Measurements from ENCODE around the gene SRP19. TPM values are rescaled to one million over a fixed set of nuclear protein-coding genes. Genes with fewer than 3 reads are reported as not detected.

Gene SRP19
- polyA plus RNA-seq, 2 of the 4 experiments (the other 2 are of a cell fraction) = 93.5 to 144 TPM

GRCh38 chr5:112878101-112878500 is 17.0 kb downstream of the SRP19 start:
- Histone ChIP-seq H3K4me2 (no peak overlapping the region), H3K27ac (no peak overlapping the region), H3K9me3 (no peaks in the 10 kb centered on the region), H3K4me3 (no peak overlapping the region), H3K4me1 (peaks cover 12% of the 10 kb centered on the region; the same call in 2 of the 3 replicates)
- ChIA-PET CTCF (interaction anchor here (1.1 kb wide), 1 partner anchor 10 kb away, joined by 3 read pairs; no protein-coding TSS in a partner anchor), POLR2A (no interaction called here)
- FAIRE-seq (no peak), ATAC-seq (no peak), DNase-seq (ENCODE audit: low read depth in 1 of 2, low spot score in 1 of 2) (no peak)
- WGBS (ENCODE audit: missing lambda C conversion rate) = 82% methylated on average over 4 of the region's 4 CpGs
- TF ChIP-seq, protein P1, sequence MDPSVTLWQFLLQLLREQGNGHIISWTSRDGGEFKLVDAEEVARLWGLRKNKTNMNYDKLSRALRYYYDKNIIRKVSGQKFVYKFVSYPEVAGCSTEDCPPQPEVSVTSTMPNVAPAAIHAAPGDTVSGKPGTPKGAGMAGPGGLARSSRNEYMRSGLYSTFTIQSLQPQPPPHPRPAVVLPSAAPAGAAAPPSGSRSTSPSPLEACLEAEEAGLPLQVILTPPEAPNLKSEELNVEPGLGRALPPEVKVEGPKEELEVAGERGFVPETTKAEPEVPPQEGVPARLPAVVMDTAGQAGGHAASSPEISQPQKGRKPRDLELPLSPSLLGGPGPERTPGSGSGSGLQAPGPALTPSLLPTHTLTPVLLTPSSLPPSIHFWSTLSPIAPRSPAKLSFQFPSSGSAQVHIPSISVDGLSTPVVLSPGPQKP (IDR thresholded peaks at IDR 0.05; ENCODE audit: low read depth, low read length) = no peak
- TF ChIP-seq ZFP36 (IDR thresholded peaks at IDR 0.05; ENCODE audit: borderline replicate concordance, partially characterized antibody) (no peak), MAZ (IDR thresholded peaks at IDR 0.05; ENCODE audit: borderline replicate concordance, low read depth, low read length) (no peak), RAD21 (conservative IDR thresholded peaks at IDR 0.05 in 1 of 2, IDR thresholded peaks at IDR 0.05 in 1 of 2) (no peak), CEBPB (IDR thresholded peaks at IDR 0.05) (no peak), ZSCAN20 (CRISPR knock-in tag; IDR thresholded peaks at IDR 0.05) (no peak), EP300 (IDR thresholded peaks at IDR 0.05) (no peak), SMC3 (IDR thresholded peaks at IDR 0.05) (no peak), RCOR1 (IDR thresholded peaks at IDR 0.05; ENCODE audit: low read depth, low read length) (no peak), ZNF302 (CRISPR knock-in tag; IDR thresholded peaks at IDR 0.05) (no peak), PBX3 (IDR thresholded peaks at IDR 0.05) (no peak)

GRCh38 chr5:112878760-112879159 is 17.7 kb downstream of the SRP19 start:
- TF ChIP-seq MYC (IDR thresholded peaks at IDR 0.05; ENCODE audit: borderline replicate concordance, low read length) (no peak), FOSL2 (IDR thresholded peaks at IDR 0.05) (no peak), FOSL2 (CRISPR knock-in tag; IDR thresholded peaks at IDR 0.05) (0 out of 2 replicates have a peak, but pooled peaks have one; percentile 15)
- TF ChIP-seq, protein P1 (IDR thresholded peaks at IDR 0.05; ENCODE audit: low read depth, low read length) = no peak
- Histone ChIP-seq H3K4me3 (no peak overlapping the region), H3K4me2 (no peak overlapping the region), H3K9me3 (no peaks in the 10 kb centered on the region), H3K27ac (no peak overlapping the region), H3K4me1 (peaks cover 12% of the 10 kb centered on the region; the same call in 2 of the 3 replicates)
- POLR2A ChIA-PET = no interaction called here
- CTCF ChIA-PET = interaction anchor here (1.1 kb wide), 1 partner anchor 11 kb away, joined by 3 read pairs; no protein-coding TSS in a partner anchor
- DNase-seq (ENCODE audit: low read depth in 1 of 2, low spot score in 1 of 2) (no peak), FAIRE-seq (no peak), ATAC-seq (no peak)
- WGBS (ENCODE audit: missing lambda C conversion rate) = 76% methylated on average over 4 of the region's 4 CpGs

DNA sequence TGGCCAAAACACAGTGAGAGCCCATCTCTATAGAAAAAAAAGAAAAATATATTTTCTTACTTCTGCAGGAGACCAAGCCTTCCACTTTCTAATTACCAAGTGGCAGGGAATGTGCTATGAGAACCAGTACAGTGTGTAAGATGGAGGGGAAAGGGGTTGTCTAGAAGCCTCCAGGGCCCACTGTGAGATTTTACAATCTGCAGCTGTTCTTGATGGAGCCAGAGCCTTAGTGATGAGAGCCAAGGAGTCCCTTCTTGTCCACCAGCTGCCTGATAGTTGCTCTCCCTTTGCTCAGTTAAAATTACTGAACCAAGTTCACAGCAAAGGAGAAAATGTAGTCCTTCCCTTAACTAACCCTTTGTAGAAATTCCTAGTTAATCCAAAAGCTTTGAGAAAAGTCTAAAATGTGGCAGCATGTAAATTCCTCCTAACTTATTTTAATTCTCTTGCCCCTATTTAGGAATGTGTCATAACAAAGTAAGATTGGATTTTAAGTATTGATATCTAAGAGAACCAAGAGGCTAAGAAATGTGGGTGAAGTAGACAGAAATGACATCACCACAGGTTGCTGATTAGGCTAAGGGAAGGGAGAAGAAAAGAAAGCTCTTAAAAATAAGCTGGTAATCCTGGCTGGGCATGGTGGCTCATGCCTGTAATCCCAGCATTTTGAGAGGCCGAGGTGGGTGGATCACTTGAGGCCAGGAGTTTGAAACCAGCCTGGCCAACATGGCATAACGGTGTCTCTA is 19.3 kb downstream of the SRP19 start:
- no peak for FAIRE-seq
- H3K27ac ChIP-seq = no peak overlapping the region
- ChIA-PET CTCF (interaction anchor here (0.7 to 2.6 kb wide), 3 partner anchors 10 to 43 kb away, joined by 3 to 7 read pairs (median 4); partner anchors contain the start of gene REEP5), POLR2A (no interaction called here)
- H3K9me3 ChIP-seq = no peaks in the 10 kb centered on the region
- no peak overlapping the region for H3K4me3 ChIP-seq
- no peak for ATAC-seq
- peaks cover 12% of the 10 kb centered on the region; the same call in 2 of the 3 replicates for H3K4me1 ChIP-seq
- no peak for DNase-seq (ENCODE audit: low read depth in 1 of 2, low spot score in 1 of 2)
- H3K4me2 ChIP-seq = no peak overlapping the region
- WGBS (ENCODE audit: missing lambda C conversion rate) = 87% methylated on average over 2 of the region's 2 CpGs
- no peak for TF ChIP-seq HEYL (CRISPR knock-in tag; IDR thresholded peaks at IDR 0.05)
- no peak for TF ChIP-seq EHF (CRISPR knock-in tag; IDR thresholded peaks at IDR 0.05)
- no peak for TF ChIP-seq HOXB5 (CRISPR knock-in tag; IDR thresholded peaks at IDR 0.05)
- no peak for TF ChIP-seq HDAC2 (IDR thresholded peaks at IDR 0.05)
- no peak for TF ChIP-seq MAZ (IDR thresholded peaks at IDR 0.05; ENCODE audit: borderline replicate concordance, low read depth, low read length)
- TF ChIP-seq, protein P1 (IDR thresholded peaks at IDR 0.05; ENCODE audit: low read depth, low read length) = no peak
- no peak for TF ChIP-seq SREBF2 (IDR thresholded peaks at IDR 0.05)
- no peak for TF ChIP-seq HOXB13 (CRISPR knock-in tag; IDR thresholded peaks at IDR 0.05; ENCODE audit: low read depth)
- no peak for TF ChIP-seq NFE2L2 (conservative IDR thresholded peaks at IDR 0.05; ENCODE audit: low read length)
- TF ChIP-seq, protein P2, sequence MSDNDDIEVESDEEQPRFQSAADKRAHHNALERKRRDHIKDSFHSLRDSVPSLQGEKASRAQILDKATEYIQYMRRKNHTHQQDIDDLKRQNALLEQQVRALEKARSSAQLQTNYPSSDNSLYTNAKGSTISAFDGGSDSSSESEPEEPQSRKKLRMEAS (IDR thresholded peaks at IDR 0.05) = no peak
- TF ChIP-seq ZSCAN20 (CRISPR knock-in tag; IDR thresholded peaks at IDR 0.05) = no peak
- no peak for TF ChIP-seq RFX5 (IDR thresholded peaks at IDR 0.05)
